Lung (tissue), 12 donors: ENCODE data around the gene GFM1. TPM values are rescaled to one million over a fixed set of nuclear protein-coding genes. Genes with fewer than 3 reads are reported as not detected.

ENCODE experiments used
- ATAC-seq: fragments of 200-7000 bp; cut with Tn5 transposase; one replicate; pipeline ENCODE4 v1.9.1; 2020; ENCODE audit warnings: moderate number of reproducible peaks; ENCODE audit not compliant: insufficient read depth, low FRiP score
- DNase-seq, 3 donors: peaks; one replicate each; pipeline ENCODE4 v3.0.0-alpha.2; 2013 to 2017
- H3K27ac ChIP-seq, 2 donors: one replicate each; pipeline ENCODE4 v1.5.1; 2013; ENCODE audit warnings: mild to moderate bottlenecking in 2 of 2, moderate library complexity in 2 of 2, control low read depth in 1 of 2, inconsistent platforms in 1 of 2, low read depth in 1 of 2, low read length in 1 of 2
- H3K27me3 ChIP-seq, 3 donors: one replicate each; pipeline ENCODE4 v1.5.1; 2013; ENCODE audit warnings: low read length in 2 of 3; ENCODE audit not compliant: control insufficient read depth in 3 of 3, insufficient read depth in 3 of 3
- H3K36me3 ChIP-seq, 4 donors: one replicate each; pipeline ENCODE4 v1.5.1; 2013; ENCODE audit warnings: low read length in 4 of 4, mild to moderate bottlenecking in 1 of 4, moderate library complexity in 1 of 4; ENCODE audit not compliant: control insufficient read depth in 4 of 4, insufficient read depth in 4 of 4
- H3K4me1 ChIP-seq, 5 donors: one replicate each; pipeline ENCODE4 v1.5.1; 2013; ENCODE audit warnings: low read length in 5 of 5, mild to moderate bottlenecking in 2 of 5, moderate library complexity in 1 of 5; ENCODE audit not compliant: control insufficient read depth in 5 of 5, insufficient read depth in 5 of 5
- H3K4me3 ChIP-seq: one replicate; pipeline ENCODE4 v1.5.1; 2013; ENCODE audit warnings: mild to moderate bottlenecking, control low read depth, moderate library complexity
- H3K9ac ChIP-seq, 2 donors: one replicate each; pipeline ENCODE4 v1.5.1; 2013; ENCODE audit warnings: low read length in 2 of 2, control low read depth in 1 of 2; ENCODE audit not compliant: insufficient read depth in 1 of 2
- H3K9me3 ChIP-seq, 4 donors: one replicate each; pipeline ENCODE4 v1.5.1; 2013; ENCODE audit warnings: low read length in 3 of 4, mild to moderate bottlenecking in 1 of 4, moderate library complexity in 1 of 4; ENCODE audit not compliant: control insufficient read depth in 4 of 4, insufficient read depth in 3 of 4
- CTCF ChIP-seq: IDR thresholded peaks from 2 replicates; pipeline ENCODE4 v1.5.1; 2012; ENCODE audit warnings: mild to moderate bottlenecking; ENCODE audit errors: control extremely low read depth, extremely low read depth
- WGBS, 2 donors: extraction: QIAGEN DNeasy Blood & Tissue Kit; methylation state at CpG; one replicate each; pipeline ENCODE4 v1.1.7; 2013; 5-methylcytosine and 5-hydroxymethylcytosine counted together
- polyA plus RNA-seq, 2 donors: library from polyadenylated mRNA; stranded (reverse); fragments of 200-250 nt; gene quantifications; one replicate each; pipeline ENCODE4 v1.2.1, GENCODE V29; 2013
- total RNA-seq, 2 donors: library from RNA; depleted of rRNA in 1 of 2; stranded (reverse); fragments of >200 nt in 1 of 2; gene quantifications; one replicate each; pipeline ENCODE4 v1.2.1, GENCODE V29; 2014 to 2021
- donor health status: control.
- donor health status: control.
- donor health status: Bipolar disorder and iron deficiency.
- donor health status: healthy.
- donor health status: DM: yes; HTN: yes; CAD: no.

The GFM1 gene
- total and polyA plus RNA-seq, 4 donors = 16.2 to 66.1 (median 31.4) TPM

- Histone ChIP-seq H3K36me3 (peaks cover 4 to 47% (median 21%) of the 10 kb centered on the region in 4 donors), H3K9me3 (no peaks in the 10 kb centered on the region), H3K4me3 (no peak overlapping the region), H3K4me1 (peaks cover 0 to 14% (median 7%) of the 10 kb centered on the region in 5 donors), H3K9ac (no peak overlapping the region), H3K27ac (no peak overlapping the region), H3K27me3 (no peaks in the 10 kb centered on the region)
- 70 to 80% methylated on average over 4 of the region's 4 CpGs for WGBS, 2 donors
- DNase-seq (no peak), ATAC-seq (no peak)
- no peak for TF ChIP-seq CTCF
Measured at GRCh38 chr3:158702815-158703481, 58.6 kb downstream of the GFM1 start.

- WGBS, 2 donors = 96 to 97% methylated on average over 1 of the region's 1 CpG
- Histone ChIP-seq H3K36me3 (peaks cover 4 to 52% (median 18%) of the 10 kb centered on the region in 4 donors), H3K9ac (no peak overlapping the region), H3K27ac (no peak overlapping the region), H3K27me3 (no peaks in the 10 kb centered on the region), H3K4me3 (no peak overlapping the region), H3K9me3 (no peaks in the 10 kb centered on the region), H3K4me1 (peaks cover 0 to 14% (median 7%) of the 10 kb centered on the region in 5 donors)
- TF ChIP-seq CTCF = no peak
- ATAC-seq = no peak
- DNase-seq = no peak
Measured at GRCh38 chr3:158703566-158703965, 59.2 kb downstream of the GFM1 start.

GRCh38 chr3:158709666-158710083 is 65.3 kb downstream of the GFM1 start:
- no peak for TF ChIP-seq CTCF
- DNase-seq (no peak), ATAC-seq (peak; percentile 58)
- Histone ChIP-seq H3K4me1 (peaks cover 0 to 12% (median 6%) of the 10 kb centered on the region in 5 donors), H3K27ac (no peak overlapping the region), H3K27me3 (no peaks in the 10 kb centered on the region), H3K9me3 (no peaks in the 10 kb centered on the region), H3K4me3 (no peak overlapping the region), H3K9ac (no peak overlapping the region), H3K36me3 (peaks cover 7 to 50% (median 27%) of the 10 kb centered on the region in 4 donors)
- 84 to 85% methylated on average over 4 of the region's 4 CpGs for WGBS, 2 donors

- peaks cover 6 to 40% (median 24%) of the 10 kb centered on the region in 4 donors for H3K36me3 ChIP-seq
- ATAC-seq = no peak
- 80 to 84% methylated on average over 4 of the region's 4 CpGs for WGBS, 2 donors
- H3K4me3 ChIP-seq = no peak overlapping the region
- no peak overlapping the region for H3K9ac ChIP-seq
- peaks cover 0 to 12% (median 6%) of the 10 kb centered on the region in 5 donors for H3K4me1 ChIP-seq
- no peaks in the 10 kb centered on the region for H3K9me3 ChIP-seq
- no peak overlapping the region for H3K27ac ChIP-seq
- TF ChIP-seq CTCF = no peak
- no peak for DNase-seq
- no peaks in the 10 kb centered on the region for H3K27me3 ChIP-seq
Measured at GRCh38 chr3:158710601-158711000, 66.3 kb downstream of the GFM1 start.
